Stomach (tissue), 4 donors: Measurements from ENCODE around the gene C4orf50.

Experiments used
- EP300 ChIP-seq: sonication (generic); formaldehyde crosslinking; IDR thresholded peaks from one replicate; pipeline ENCODE4 v1.6.1; 2017; ENCODE audit warnings: antibody characterized with exemption
- POLR2A ChIP-seq, 4 donors: fragments of 450-650 bp; IDR thresholded peaks; one replicate each; pipeline ENCODE4 v1.6.1; 2016; ENCODE audit warnings: antibody characterized with exemption in 4 of 4, control low read depth in 2 of 4, mild to moderate bottlenecking in 1 of 4, moderate library complexity in 1 of 4
- POLR2AphosphoS5 ChIP-seq, 3 donors: sonication (generic); formaldehyde crosslinking; IDR thresholded peaks; one replicate each; pipeline ENCODE4 v1.6.1; 2016; ENCODE audit warnings: antibody characterized with exemption in 3 of 3
- TF ChIP-seq, protein P1 (sequence below), 7 experiments: fragments of 450-650 bp in 4 of 7; fragments of 200-600 bp in 3 of 7; sonication (generic) in 3 of 7; IDR thresholded peaks; one replicate each; pipeline ENCODE4 v1.5.1; 2016 to 2019; ENCODE audit warnings: antibody characterized with exemption in 7 of 7, control low read depth in 2 of 7, mild to moderate bottlenecking in 1 of 7

GRCh38 chr4:5919044-5919443 lies 99.2 kb downstream of the C4orf50 start:
- TF ChIP-seq, protein P1, sequence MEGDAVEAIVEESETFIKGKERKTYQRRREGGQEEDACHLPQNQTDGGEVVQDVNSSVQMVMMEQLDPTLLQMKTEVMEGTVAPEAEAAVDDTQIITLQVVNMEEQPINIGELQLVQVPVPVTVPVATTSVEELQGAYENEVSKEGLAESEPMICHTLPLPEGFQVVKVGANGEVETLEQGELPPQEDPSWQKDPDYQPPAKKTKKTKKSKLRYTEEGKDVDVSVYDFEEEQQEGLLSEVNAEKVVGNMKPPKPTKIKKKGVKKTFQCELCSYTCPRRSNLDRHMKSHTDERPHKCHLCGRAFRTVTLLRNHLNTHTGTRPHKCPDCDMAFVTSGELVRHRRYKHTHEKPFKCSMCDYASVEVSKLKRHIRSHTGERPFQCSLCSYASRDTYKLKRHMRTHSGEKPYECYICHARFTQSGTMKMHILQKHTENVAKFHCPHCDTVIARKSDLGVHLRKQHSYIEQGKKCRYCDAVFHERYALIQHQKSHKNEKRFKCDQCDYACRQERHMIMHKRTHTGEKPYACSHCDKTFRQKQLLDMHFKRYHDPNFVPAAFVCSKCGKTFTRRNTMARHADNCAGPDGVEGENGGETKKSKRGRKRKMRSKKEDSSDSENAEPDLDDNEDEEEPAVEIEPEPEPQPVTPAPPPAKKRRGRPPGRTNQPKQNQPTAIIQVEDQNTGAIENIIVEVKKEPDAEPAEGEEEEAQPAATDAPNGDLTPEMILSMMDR (IDR thresholded peaks at IDR 0.05), result no peak
- TF ChIP-seq POLR2A (IDR thresholded peaks at IDR 0.05), result no peak
- TF ChIP-seq POLR2AphosphoS5 (IDR thresholded peaks at IDR 0.05), result no peak
- no peak for TF ChIP-seq EP300
